HT-29 (cell line): ENCODE measurements around the gene CERS2. TPM values are rescaled to one million over a fixed set of nuclear protein-coding genes. Genes with fewer than 3 reads are reported as not detected.
A peak's percentile ranks its signal among the peaks of the same experiment; 100 is the strongest.
"Not testable (repeated sequence)": the region's sequence is repeated elsewhere in the genome, so short reads cannot be mapped to it uniquely, and the experiment has no call there.

ENCODE experiments used
- DNase-seq: peaks from one replicate; pipeline ENCODE4 v3.0.0-alpha.2; 2015; ENCODE audit warnings: low spot score
- total RNA-seq: library from RNA; depleted of rRNA; stranded (reverse); fragments of >200 nt; shearing (Covaris generic); gene quantifications from 2 replicates; pipeline ENCODE4 v1.2.3, GENCODE V29; 2014

The CERS2 gene
- total RNA-seq, 1 experiment from 2014 or later, result 162 TPM

DNA sequence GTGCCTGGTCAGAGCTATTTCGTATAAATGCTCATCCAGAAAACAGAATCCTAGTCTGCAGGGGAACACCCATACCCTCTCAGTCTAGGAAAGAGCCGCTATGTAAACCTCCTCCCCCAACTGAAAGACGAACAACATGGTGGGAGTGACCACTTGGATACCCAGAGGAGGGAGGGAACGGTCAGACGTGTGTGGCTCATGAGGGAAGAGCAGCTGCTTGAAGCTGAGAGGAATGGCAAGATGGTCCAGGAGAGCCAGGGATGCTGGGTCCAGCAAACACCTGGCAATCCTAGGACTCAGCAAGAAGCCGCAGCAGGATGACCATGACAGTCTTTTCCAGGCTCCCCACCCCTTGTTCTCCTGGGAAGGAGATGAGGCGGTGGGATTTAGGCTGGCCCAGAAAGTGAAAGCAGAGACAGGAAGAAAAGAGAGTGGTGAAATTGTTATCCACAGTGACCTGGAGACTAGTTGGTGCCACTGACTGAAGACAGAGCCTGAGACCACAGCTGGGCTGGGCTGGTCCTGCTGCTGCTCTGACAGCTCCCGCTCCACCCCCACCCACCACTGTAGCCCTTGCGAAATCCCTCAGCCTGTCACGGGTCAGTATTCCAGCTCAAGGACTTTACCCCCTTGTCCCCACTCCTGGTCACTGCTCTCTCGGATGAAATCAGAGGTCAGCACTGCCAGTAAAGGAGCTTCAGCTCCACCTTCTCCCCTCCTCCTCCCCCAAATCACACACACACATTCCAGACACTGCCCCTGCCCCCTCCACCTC, 3.6 kb downstream of the CERS2 start:
- peak; percentile 57 for DNase-seq

- no peak for DNase-seq
Observed at GRCh38 chr1:150969626-150970025, 5.0 kb downstream of the CERS2 start.

DNA sequence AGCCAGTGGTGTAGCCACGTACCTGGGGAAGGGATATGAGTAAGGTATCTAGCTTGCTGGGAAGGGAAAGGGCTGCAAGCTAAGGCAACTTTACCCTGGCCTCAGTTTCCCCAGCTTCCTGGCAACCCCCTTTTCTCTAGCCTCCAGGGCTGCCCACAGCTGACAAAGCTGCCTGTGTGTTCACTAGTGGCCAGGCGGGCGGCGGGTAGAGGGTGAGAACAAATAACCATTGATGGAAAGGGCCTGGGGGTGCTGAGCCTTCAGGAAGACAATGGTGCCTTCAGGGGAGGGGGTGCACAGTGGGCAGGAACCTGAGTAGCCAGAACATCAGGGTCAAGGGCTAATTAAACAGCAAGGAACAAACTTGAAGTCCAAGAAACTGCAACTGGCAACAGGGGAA, 6.1 kb downstream of the CERS2 start:
- no peak for DNase-seq

- no peak for DNase-seq
Observed at GRCh38 chr1:150967936-150968335, 6.7 kb downstream of the CERS2 start.

GRCh38 chr1:150966011-150966410, 8.6 kb downstream of the CERS2 start:
- DNase-seq, result no peak

- DNase-seq, result no peak
Observed at GRCh38 chr1:150965605-150966004, 9.0 kb downstream of the CERS2 start.

- DNase-seq, result no peak
Observed at GRCh38 chr1:150964164-150964489, 10.5 kb downstream of the CERS2 start.

- DNase-seq, result no peak
Observed at GRCh38 chr1:150963321-150964163, 11.1 kb downstream of the CERS2 start.

- DNase-seq, result peak; percentile 63
Observed at GRCh38 chr1:150961756-150962155, 12.9 kb downstream of the CERS2 start.

DNA sequence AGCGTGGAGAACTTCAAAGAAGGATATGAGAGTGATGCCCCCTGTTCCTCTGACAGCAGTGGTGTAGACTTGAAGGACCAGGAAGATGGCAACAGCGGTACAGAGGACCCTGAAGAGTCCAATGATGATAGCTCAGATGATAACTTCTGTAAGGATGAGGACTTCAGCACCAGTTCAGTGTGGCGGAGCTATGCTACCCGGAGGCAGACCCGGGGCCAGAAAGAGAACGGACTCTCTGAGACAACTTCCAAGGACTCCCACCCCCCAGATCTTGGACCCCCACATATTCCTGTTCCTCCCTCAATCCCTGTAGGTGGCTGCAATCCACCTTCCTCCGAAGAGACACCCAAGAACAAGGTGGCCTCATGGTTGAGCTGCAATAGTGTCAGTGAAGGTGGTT, 14.0 kb downstream of the CERS2 start:
- no peak for DNase-seq

GRCh38 chr1:150957666-150958065, 17.0 kb downstream of the CERS2 start:
- DNase-seq, result no peak

DNA sequence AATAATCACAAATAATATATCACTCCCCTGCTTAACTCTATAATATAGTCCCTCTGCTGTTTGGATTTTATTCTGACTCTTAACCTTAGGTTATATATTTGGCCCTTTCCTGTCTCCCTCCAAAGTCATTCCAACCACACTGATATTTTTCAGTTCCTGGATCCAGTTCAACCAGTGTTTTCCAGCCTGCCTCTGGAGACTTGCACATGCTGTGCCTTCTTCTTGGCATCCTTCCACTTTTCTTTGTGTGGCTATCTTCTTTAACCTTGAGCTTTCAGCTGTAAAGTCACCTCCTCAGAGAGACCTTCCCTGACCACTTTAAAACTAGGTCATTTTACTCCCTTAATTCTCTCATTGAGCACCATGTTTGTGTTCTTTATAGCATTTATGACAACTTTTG, 19.4 kb downstream of the CERS2 start:
- DNase-seq, result no peak

GRCh38 chr1:150954708-150955107, 19.9 kb downstream of the CERS2 start:
- DNase-seq, result no peak

DNA sequence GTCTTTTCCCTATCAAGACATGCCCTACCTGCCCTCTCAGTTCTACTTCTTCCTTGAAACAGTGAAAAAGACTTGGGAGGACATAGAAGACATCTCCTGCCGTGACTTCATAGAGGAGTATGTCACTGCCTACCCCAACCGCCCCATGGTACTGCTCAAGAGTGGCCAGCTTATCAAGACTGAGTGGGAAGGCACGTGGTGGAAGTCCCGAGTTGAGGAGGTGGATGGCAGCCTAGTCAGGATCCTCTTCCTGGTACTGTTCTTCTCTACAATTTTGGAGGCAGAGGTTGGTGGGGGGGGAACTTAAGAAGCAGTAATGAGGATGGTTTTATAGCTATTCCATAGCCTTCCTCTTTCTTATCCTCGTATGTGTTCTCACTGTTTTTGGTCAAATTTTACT, 29.8 kb downstream of the CERS2 start:
- no peak for DNase-seq

DNA sequence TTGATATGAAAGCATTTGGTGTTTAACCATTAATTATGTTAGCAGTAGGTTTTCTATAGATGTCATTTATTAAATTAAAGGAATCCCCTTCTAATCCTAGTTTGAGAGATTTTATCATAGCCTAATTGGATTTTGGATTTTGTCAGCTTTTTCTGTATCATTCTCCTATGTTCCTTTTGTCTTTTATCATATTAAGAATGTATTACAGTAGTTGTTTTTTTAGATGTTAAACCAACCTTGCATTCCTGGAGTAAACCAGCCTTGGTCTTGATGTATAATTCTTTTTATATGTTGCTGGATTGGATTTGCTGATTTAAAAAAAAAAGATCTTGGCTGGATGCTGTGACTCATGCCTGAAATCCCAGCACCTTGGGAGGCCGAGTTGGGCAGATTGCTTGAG, 42.9 kb downstream of the CERS2 start:
- DNase-seq, result peak; percentile 47

DNA sequence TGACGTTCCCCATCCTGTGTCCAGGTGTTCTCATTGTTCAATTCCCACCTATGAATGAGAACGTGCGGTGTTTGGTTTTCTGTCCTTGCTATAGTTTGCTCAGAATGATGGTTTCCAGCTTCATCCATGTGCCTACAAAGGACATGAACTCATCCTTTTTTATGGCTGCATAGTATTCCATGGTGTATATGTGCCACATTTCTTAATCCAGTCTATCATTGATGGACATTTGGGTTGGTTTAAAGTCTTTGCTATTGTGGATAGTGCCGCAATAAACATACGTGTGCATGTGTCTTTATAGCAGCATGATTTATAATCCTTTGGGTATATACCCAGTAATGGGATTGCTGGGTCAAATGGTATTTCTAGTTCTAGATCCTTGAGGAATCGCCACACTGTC, 45.9 kb downstream of the CERS2 start:
- not testable (repeated sequence) for DNase-seq

DNA sequence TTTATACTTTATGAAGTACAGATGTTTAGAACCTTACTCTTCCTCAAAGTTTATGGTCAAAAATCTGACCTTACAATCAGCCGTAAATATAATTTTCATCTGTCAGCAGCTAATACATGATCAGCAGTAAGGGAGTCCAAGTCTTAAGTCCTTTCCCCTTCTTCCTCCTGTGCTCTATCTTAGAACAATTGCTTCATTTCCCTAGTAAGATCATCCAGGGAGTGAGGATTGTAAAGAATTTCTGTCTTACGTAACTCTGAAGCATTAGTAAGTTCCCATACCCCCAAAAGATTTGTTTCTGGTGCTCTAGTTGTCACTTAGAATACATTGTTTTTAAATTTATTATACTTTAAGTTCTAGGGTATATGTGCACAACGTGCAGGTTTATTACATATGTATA, 46.3 kb downstream of the CERS2 start:
- no peak for DNase-seq

GRCh38 chr1:150927624-150928023, 47.0 kb downstream of the CERS2 start:
- DNase-seq, result no peak

- peak; percentile 96 for DNase-seq
Observed at GRCh38 chr1:150926097-150926741, 48.4 kb downstream of the CERS2 start, which contains the start of gene SETDB1. Gene SETDB1 (plus strand): TSS chr1:150926363. CDS start chr1:150927715, 1,352 bp downstream.

DNA sequence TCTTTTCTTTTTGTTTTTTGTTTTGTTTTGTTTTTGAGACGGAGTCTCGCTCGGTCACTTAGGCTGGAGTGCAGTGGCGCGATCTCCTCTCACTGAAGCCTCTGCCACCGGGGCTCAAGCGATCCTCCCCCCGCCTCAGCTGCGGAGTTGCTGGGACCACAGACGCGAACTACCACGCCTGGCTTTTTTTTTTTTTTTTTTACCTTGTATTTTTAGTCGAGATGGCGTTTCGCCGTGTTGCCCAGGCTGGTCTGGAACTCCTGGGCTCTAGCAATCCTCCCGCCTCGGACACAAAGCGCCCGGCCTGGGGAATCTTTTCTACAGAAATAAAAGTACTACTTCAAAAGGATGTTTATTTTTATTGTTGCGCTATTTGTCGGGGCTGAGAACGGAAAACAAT, 49.6 kb downstream of the CERS2 start:
- DNase-seq, result no peak

GRCh38 chr1:150922519-150922975, 52.1 kb downstream of the CERS2 start:
- DNase-seq, result peak; percentile 91

DNA sequence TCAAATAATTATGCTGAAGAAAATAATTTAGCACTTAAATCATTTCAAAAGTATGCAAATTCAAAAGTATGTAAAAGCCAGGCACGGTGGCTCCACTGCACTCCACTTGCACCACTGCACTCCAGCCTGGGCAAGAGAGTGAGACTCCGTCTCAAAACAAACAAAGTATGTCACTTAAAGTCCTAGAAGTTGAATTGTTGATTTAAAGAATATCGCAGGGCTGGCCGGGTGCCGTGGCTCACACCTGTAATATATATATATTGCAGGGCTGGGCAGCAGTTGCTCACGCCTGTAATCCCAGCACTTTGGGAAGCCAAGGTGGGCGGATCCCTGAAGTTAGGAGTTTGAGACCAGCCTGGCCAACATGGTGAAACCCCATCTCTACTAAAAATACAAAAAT, 57.2 kb downstream of the CERS2 start:
- DNase-seq, result no peak
